Ascending aorta (tissue), 2 donors: ENCODE results near the gene HNMT. TPM values are rescaled to one million over a fixed set of nuclear protein-coding genes. Genes with fewer than 3 reads are reported as not detected.
"Not testable (repeated sequence)": the region's sequence is repeated elsewhere in the genome, so short reads cannot be mapped to it uniquely, and the experiment has no call there.

Experiments
- DNase-seq, 2 donors: peaks; one replicate each; pipeline ENCODE4 v3.0.0-alpha.2; 2019; ENCODE audit warnings: low spot score in 2 of 2
- H3K27ac ChIP-seq, 2 donors: fragments of 200-600 bp; sonication (generic); one replicate each; pipeline ENCODE4 v1.5.1; 2016 to 2017; ENCODE audit warnings: mild to moderate bottlenecking in 1 of 2
- H3K27me3 ChIP-seq: fragments of 200-600 bp; sonication (generic); one replicate; pipeline ENCODE4 v1.5.1; 2017
- H3K36me3 ChIP-seq, 2 donors: fragments of 200-600 bp; sonication (generic); one replicate each; pipeline ENCODE4 v1.5.1; 2016
- H3K4me1 ChIP-seq, 2 donors: fragments of 200-600 bp; sonication (generic); one replicate each; pipeline ENCODE4 v1.5.1; 2016 to 2017; ENCODE audit warnings: mild to moderate bottlenecking in 1 of 2
- H3K4me3 ChIP-seq, 2 donors: fragments of 200-600 bp; sonication (generic); one replicate each; pipeline ENCODE4 v1.5.1; 2016 to 2017; ENCODE audit warnings: mild to moderate bottlenecking in 1 of 2
- H3K9me3 ChIP-seq, 2 donors: fragments of 200-600 bp; sonication (generic); one replicate each; pipeline ENCODE4 v1.5.1; 2016
- CTCF ChIP-seq, 3 experiments: fragments of 200-600 bp in 2 of 3; fragments of 450-650 bp in 1 of 3; sonication (generic) in 2 of 3; IDR thresholded peaks; one replicate each; pipeline ENCODE4 v1.5.1; 2016 to 2019; ENCODE audit warnings: antibody characterized with exemption in 3 of 3, mild to moderate bottlenecking in 1 of 3, moderate library complexity in 1 of 3
- intact Hi-C: fragments of 100-400 bp; cut with DNase I; formaldehyde crosslinking; loops from one replicate; pipeline ENCODE4 v1.15.1; 2023
- total RNA-seq: library from RNA; depleted of rRNA; stranded (reverse); fragments of >200 nt; gene quantifications from one replicate; pipeline ENCODE4 v1.1.0, GENCODE V29; 2016

HNMT gene
- total RNA-seq, 1 donor from 2014 or later: 22.2 TPM

- Histone ChIP-seq H3K4me1 (no peaks in the 10 kb centered on the region), H3K4me3 (no peak overlapping the region), H3K27me3 (no peaks in the 10 kb centered on the region), H3K36me3 (no peaks in the 10 kb centered on the region), H3K9me3 (no peaks in the 10 kb centered on the region), H3K27ac (no peak overlapping the region)
- intact Hi-C loops: no loop called here
- no peak for DNase-seq
- no peak for TF ChIP-seq CTCF (IDR thresholded peaks at IDR 0.05)
Measured at GRCh38 chr2:138040616-138041015, 76.3 kb downstream of the HNMT start.

GRCh38 chr2:138042311-138042710, 78.0 kb downstream of the HNMT start:
- Histone ChIP-seq H3K27ac (no peak overlapping the region), H3K4me1 (no peaks in the 10 kb centered on the region), H3K9me3 (no peaks in the 10 kb centered on the region), H3K4me3 (no peak overlapping the region), H3K36me3 (no peaks in the 10 kb centered on the region), H3K27me3 (no peaks in the 10 kb centered on the region)
- DNase-seq: no peak
- intact Hi-C loops: no loop called here
- no peak for TF ChIP-seq CTCF (IDR thresholded peaks at IDR 0.05)

GRCh38 chr2:138043588-138043987, 79.3 kb downstream of the HNMT start:
- H3K36me3 ChIP-seq, H3K9me3 ChIP-seq, intact Hi-C loops, DNase-seq, H3K4me1 ChIP-seq, H3K27me3 ChIP-seq, H3K4me3 ChIP-seq, H3K27ac ChIP-seq: not testable (repeated sequence)

GRCh38 chr2:138058427-138058826, 94.2 kb downstream of the HNMT start:
- Histone ChIP-seq H3K9me3 (no peaks in the 10 kb centered on the region), H3K4me3 (no peak overlapping the region), H3K27ac (no peak overlapping the region), H3K27me3 (no peaks in the 10 kb centered on the region), H3K36me3 (no peaks in the 10 kb centered on the region), H3K4me1 (no peaks in the 10 kb centered on the region)
- intact Hi-C loops: no loop called here
- TF ChIP-seq CTCF (IDR thresholded peaks at IDR 0.05): no peak
- DNase-seq: no peak

GRCh38 chr2:138059487-138060300, 95.4 kb downstream of the HNMT start:
- intact Hi-C loops: loop anchor here (5.0 kb wide), 1 partner anchor 648 kb away; no protein-coding TSS in a partner anchor
- no peak for TF ChIP-seq CTCF (IDR thresholded peaks at IDR 0.05)
- Histone ChIP-seq H3K27me3 (no peaks in the 10 kb centered on the region), H3K27ac (no peak overlapping the region), H3K36me3 (no peaks in the 10 kb centered on the region), H3K4me1 (no peaks in the 10 kb centered on the region), H3K4me3 (no peak overlapping the region), H3K9me3 (no peaks in the 10 kb centered on the region)
- no peak for DNase-seq

- DNase-seq: peak in 1 of 2 donors; percentile 67
- Histone ChIP-seq H3K4me3 (no peak overlapping the region), H3K36me3 (no peaks in the 10 kb centered on the region), H3K27ac (no peak overlapping the region), H3K9me3 (no peaks in the 10 kb centered on the region), H3K4me1 (no peaks in the 10 kb centered on the region), H3K27me3 (no peaks in the 10 kb centered on the region)
- no peak for TF ChIP-seq CTCF (IDR thresholded peaks at IDR 0.05)
- intact Hi-C loops: loop anchor here (5.0 kb wide), 1 partner anchor 647 kb away; no protein-coding TSS in a partner anchor
Measured at GRCh38 chr2:138060301-138060635, 96.0 kb downstream of the HNMT start.
